Sigmoid colon (tissue), 4 donors: Measurements from ENCODE around the gene RPL10A.

Experiments used
- CTCF ChIP-seq, 4 experiments: fragments of 450-650 bp in 3 of 4; fragments of 200-600 bp in 1 of 4; IDR thresholded peaks; one replicate each; pipeline ENCODE4 v1.5.1; 2016 to 2019; ENCODE audit warnings: antibody characterized with exemption in 4 of 4, mild to moderate bottlenecking in 3 of 4, moderate library complexity in 2 of 4
- EP300 ChIP-seq, 4 donors: sonication (generic); formaldehyde crosslinking; IDR thresholded peaks; one replicate each; pipeline ENCODE4 v1.6.1; 2017; ENCODE audit warnings: antibody characterized with exemption in 4 of 4
- POLR2A ChIP-seq, 2 donors: fragments of 450-650 bp; IDR thresholded peaks; one replicate each; pipeline ENCODE4 v1.6.1; 2016; ENCODE audit warnings: antibody characterized with exemption in 2 of 2, mild to moderate bottlenecking in 2 of 2, moderate library complexity in 2 of 2
- POLR2AphosphoS5 ChIP-seq, 4 donors: sonication (generic); formaldehyde crosslinking; IDR thresholded peaks; one replicate each; pipeline ENCODE4 v1.6.1; 2017; ENCODE audit warnings: antibody characterized with exemption in 4 of 4

- TF ChIP-seq CTCF (IDR thresholded peaks at IDR 0.05) (no peak), POLR2AphosphoS5 (IDR thresholded peaks at IDR 0.05) (no peak), POLR2A (IDR thresholded peaks at IDR 0.05) (no peak), EP300 (IDR thresholded peaks at IDR 0.05) (no peak)
These were observed 5.6 kb downstream of the RPL10A start for GRCh38 chr6:35473850-35474130.
